OCI-LY3 (cell line): ENCODE measurements around the gene PRKAA1.

Source experiments
- CTCF ChIP-seq: fragments of 200-600, 300-600 bp; sonication (generic); IDR thresholded peaks from 2 replicates; pipeline ENCODE4 v1.5.1; 2014; ENCODE audit warnings: antibody characterized with exemption, low read length, low read depth
- EZH2phosphoT487 ChIP-seq: fragments of 200-600 bp; shearing (Covaris generic); IDR thresholded peaks from 2 replicates; pipeline ENCODE4 v1.6.1; 2018; ENCODE audit warnings: antibody characterized with exemption, mixed run types, low read depth

- TF ChIP-seq CTCF (no peak), EZH2phosphoT487 (no peak)
These were observed 16.2 kb downstream of the PRKAA1 start for GRCh38 chr5:40781843-40782409.
